Fibroblast of peridontal ligament (primary cell): Measurements from ENCODE around the gene ISG15.
"Not testable (repeated sequence)": the region's sequence is repeated elsewhere in the genome, so short reads cannot be mapped to it uniquely, and the experiment has no call there.

Source experiments
- DNase-seq: peaks from one replicate; pipeline ENCODE4 v3.0.0-alpha.2; 2010; ENCODE audit errors: extremely low read depth

The ISG15 gene

DNA sequence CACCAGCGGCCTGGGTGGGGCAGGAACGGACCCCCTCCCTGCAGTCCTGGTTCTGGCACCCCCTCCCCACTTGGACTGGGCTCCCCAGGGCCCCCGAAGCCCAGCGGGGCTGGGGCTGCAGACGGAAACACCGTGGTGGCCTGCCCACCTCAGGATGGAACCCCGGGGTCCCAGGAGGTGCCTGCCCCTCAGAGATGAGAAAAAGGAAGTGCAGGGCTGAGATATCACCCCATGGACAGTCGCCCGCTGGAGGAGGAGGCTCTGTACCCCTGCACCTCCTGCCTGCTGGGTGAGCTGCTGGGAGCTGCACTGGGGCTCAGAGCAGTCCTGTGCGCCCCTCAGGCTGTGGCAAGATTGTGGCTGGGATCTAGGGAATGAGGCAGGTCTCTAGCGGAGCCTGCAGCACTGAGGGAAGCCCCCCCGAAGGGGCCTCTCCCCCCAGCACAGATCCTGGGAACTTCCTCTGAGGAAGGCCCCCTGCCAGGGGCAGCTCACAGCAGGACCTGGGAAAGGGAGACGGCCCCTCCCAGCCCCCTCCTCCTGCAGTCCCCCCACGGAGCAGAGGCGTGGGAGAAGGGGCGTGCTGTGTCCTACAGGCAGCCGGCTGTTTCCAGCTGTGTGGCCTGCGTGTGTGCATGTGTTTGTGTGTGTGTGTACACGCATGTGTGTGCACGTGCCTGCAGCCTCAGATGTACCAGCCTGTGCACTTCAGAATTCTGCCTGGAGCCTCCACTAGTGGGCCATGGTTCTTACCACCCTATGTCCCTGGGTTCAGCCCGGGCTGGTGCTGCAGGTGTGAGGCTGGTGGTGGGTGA, 13.5 kb downstream of the ISG15 start:
- no peak for DNase-seq

GRCh38 chr1:1027791-1028190, 14.5 kb downstream of the ISG15 start:
- no peak for DNase-seq

- DNase-seq = not testable (repeated sequence)
Measured at GRCh38 chr1:1030867-1031658, 17.8 kb downstream of the ISG15 start.

- DNase-seq = no peak
Measured at GRCh38 chr1:1031659-1032235, 18.4 kb downstream of the ISG15 start.

- no peak for DNase-seq
Measured at GRCh38 chr1:1032424-1032823, 19.1 kb downstream of the ISG15 start.

DNA sequence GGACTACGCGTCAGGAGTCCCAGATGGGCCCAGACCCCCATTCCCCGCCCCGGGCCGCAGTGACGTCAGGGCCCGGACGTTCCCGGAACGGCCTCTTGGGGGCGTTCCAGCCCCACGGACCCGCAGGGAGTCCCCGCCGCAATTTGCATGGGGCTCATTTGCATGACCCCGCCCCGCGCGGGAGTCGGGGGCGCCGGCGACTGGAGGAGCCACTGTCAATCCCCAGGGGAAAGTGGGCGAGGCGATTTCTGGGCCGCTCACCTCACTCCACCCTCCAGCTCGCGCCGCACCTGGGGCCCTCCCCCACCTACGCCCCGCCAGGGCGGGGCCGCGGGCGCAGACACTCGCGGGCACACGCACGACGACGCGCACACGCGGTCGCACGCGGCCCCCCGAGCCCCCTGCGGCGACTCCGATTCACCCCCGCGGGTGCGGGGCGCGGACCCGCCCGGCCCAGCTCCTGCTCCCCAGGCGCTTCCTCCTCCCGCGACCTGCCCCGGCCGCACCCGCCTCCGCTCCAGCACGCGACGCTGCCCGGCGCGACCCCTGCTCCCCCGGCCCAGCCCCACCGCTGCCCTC, 19.8 kb downstream of the ISG15 start:
- DNase-seq = peak; percentile 28

- DNase-seq = no peak
Measured at GRCh38 chr1:1033731-1034438, 20.6 kb downstream of the ISG15 start.

DNA sequence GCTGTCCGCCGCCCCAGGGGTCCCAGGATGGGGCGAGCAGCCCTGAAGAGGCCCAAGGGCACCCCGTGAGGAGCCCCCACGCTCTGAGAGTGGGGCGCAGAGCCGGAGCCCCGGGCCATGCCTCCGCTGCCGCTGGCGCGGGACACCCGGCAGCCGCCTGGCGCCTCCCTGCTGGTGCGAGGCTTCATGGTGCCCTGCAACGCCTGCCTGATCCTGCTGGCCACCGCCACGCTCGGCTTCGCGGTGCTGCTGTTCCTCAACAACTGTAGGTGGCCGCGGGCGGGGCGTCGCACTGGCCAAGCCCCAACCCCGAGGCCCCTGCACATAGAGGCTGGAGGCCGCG, 21.1 kb downstream of the ISG15 start:
- DNase-seq = no peak

GRCh38 chr1:1035291-1035943, 22.1 kb downstream of the ISG15 start:
- DNase-seq = no peak

DNA sequence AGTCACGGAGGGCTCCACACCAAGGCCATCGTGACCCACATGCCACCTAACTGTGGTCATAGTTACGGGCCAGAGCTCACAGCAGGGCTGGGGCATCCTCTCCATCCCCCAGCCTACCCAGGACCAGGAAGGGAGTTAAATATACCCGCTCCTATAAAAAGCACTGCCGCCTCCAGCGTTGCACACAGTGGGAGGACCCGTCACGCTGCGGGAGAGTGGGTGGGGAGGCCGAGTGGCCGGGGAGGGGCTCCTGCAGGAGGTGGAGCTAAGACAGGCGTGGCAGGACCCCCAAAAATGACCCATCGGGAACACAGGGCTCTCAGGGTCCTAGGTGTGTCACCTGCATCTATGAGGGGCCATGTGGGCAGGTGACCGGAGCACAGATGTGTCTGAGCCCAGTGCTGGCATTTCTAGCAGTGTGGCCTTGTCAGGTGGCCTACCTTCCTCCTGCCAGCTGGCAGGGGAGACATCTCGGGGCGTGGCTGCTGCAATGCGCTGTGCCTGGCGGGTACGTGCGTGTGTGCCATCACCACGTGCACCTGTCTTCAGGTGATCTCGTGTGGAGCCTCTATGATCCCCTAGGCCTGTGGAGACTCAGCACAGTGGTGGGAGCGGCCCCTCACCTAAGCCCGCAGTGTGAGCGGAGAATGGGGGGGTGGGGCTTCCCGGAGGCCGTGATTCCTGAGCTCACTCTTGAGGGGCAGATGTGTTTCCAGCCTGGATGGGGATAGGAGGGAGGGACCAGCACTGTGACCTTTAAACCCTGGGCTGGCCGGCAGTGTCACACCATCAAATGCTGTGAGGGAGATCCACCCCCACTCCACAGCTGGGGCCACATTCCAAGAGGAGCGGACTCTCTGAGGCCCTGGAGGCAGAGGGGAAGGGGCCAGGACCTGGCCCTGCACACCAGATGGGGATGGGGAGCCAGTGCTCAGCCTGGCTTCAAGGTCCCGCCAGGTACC, 24.4 kb downstream of the ISG15 start:
- no peak for DNase-seq

GRCh38 chr1:1038694-1039093, 25.4 kb downstream of the ISG15 start:
- no peak for DNase-seq

DNA sequence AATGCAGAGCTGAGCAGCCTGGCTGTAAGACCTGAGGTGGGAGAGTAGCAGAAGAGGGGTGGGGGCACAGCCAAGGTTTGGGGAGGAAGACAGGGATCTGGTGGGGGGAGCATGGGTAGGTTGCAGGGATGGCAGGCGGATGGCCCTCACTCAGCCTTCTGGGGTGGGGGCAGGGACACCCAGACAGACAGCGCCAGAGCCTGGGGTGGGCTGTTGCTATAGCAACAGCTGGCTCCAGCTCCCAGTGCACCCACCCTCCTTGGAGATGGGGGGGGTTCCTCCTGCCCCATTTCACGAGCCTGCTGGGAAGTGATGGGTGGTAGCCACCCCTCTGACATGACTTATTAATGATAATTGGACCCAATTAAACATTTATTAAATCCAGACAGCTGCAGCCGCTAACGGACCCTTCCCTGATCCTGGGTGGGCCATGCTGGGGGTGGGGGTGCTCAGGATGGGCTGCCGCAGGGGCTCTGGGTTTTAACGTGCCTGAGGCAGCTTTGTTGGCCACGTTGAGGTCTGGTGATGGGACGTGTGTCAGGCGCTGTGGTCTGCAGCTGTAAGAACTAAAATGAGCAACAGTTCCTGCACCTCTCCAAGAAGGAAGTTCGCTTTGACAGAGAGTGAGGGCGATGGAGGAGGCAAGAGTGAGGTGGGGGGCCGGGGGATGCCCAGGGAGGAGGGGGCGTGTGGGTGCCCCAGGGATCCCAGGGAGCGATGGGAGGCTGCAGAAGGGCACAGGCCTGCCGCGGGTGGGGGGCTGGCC, 26.0 kb downstream of the ISG15 start:
- no peak for DNase-seq

DNA sequence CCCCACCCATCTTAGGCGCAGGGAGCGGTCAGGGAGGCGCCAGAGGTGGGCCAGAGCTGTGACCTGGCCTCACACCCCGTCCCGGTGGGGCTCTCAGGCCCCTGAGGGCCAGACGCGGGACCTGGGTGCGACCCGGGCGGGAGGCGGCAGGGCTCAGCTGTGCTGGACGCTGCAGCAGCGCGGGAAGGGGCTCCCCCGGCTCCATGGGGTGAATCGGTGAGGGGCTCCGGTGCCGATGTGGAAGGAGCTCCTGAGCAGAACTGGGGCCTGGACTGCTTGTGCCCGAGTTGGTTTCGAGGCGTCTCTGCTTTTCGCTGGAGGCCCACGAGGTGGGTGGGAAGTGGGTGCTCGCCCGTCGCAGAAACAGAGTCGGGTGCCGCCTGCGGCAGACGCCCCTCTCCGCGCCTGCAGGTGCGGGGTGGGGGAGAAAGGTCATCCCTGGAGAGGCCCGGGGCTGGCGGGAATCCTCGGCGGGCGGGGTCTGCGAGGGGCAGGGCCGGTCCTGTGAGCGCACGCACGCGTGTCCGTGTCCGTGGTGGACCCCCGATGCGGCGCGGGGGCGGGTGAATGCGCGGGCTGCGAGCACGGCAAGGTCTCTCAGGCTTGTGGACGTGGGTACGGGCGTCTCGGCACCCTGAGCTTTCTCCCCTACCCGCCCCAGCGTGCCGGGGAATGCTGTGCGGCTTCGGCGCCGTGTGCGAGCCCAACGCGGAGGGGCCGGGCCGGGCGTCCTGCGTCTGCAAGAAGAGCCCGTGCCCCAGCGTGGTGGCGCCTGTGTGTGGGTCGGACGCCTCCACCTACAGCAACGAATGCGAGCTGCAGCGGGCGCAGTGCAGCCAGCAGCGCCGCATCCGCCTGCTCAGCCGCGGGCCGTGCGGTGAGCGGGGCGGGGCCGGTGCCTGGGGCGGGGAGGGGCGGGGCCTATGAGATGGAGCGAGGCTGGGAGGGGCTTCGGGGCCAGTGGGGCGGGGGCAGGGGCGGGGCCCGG, 27.0 kb downstream of the ISG15 start:
- peak; percentile 41 for DNase-seq

- no peak for DNase-seq
Measured at GRCh38 chr1:1041092-1041523, 27.8 kb downstream of the ISG15 start.

DNA sequence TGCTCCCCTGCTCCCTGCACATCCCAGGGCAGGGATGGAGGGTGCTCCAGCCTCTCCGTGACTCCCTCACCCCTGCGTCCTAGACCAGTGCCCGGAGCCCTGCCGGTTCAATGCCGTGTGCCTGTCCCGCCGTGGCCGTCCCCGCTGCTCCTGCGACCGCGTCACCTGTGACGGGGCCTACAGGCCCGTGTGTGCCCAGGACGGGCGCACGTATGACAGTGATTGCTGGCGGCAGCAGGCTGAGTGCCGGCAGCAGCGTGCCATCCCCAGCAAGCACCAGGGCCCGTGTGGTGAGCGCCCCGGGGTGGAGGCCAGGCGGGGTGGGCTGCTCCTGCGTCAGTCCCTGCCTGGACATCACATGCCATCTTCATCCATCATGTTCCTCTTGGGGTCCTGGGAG, 28.6 kb downstream of the ISG15 start:
- DNase-seq = no peak

DNA sequence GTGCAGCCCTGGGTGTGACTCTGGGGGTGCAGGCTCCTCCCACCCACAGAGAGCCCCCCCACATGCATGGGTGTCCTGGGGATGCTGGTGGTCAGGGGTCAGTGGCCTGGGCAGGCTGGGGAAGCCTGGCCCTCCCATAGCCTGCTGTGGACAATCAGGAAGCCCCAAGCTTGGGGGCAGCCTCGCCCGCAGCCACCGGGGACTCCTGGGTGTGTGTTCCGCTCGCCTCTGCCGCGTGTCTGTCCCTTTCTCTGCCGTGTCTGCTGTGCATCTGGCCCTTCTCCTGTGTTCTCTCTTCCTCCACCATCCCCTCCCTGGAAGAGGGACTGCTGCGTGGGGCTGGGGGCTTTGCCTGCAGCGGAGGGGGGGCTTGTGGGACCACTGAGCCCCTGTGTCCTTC, 29.5 kb downstream of the ISG15 start:
- DNase-seq = no peak

- no peak for DNase-seq
Measured at GRCh38 chr1:1043411-1043810, 30.1 kb downstream of the ISG15 start.

- no peak for DNase-seq
Measured at GRCh38 chr1:1043921-1044320, 30.6 kb downstream of the ISG15 start.
